Measurements from ENCODE around the gene TRAPPC2L.

Gene TRAPPC2L

GRCh38 chr16:88902744-88903143 is 45.8 kb downstream of the TRAPPC2L start:
- DNase-seq (ENCODE audit: extremely low spot score, insufficient read length, low read depth) (no peak), FAIRE-seq (no peak)

- no peak for DNase-seq (ENCODE audit: extremely low spot score, insufficient read length, low read depth)
These were observed 46.3 kb downstream of the TRAPPC2L start for GRCh38 chr16:88903267-88903666.

GRCh38 chr16:88904676-88905365 is 47.9 kb downstream of the TRAPPC2L start:
- DNase-seq (ENCODE audit: extremely low spot score, insufficient read length, low read depth) (no peak), FAIRE-seq (no peak)

More at GRCh38 chr16:88903267-88903666, 46.3 kb downstream of the TRAPPC2L start:
- no peak for FAIRE-seq

- DNase-seq (ENCODE audit: extremely low spot score, insufficient read length, low read depth) (peak; percentile 58), FAIRE-seq (no peak)
These were observed 48.6 kb downstream of the TRAPPC2L start for GRCh38 chr16:88905563-88905962.

GRCh38 chr16:88906020-88906419 is 49.1 kb downstream of the TRAPPC2L start:
- no peak for DNase-seq (ENCODE audit: extremely low spot score, insufficient read length, low read depth)
- no peak for FAIRE-seq

- no peak for FAIRE-seq
- DNase-seq (ENCODE audit: extremely low spot score, insufficient read length, low read depth): no peak
These were observed 49.7 kb downstream of the TRAPPC2L start for GRCh38 chr16:88906535-88907105.

- FAIRE-seq (no peak), DNase-seq (ENCODE audit: extremely low spot score, insufficient read length, low read depth) (no peak)
These were observed 50.8 kb downstream of the TRAPPC2L start for GRCh38 chr16:88907768-88908167.

- FAIRE-seq: no peak
- DNase-seq (ENCODE audit: extremely low spot score, insufficient read length, low read depth): no peak
These were observed 51.4 kb downstream of the TRAPPC2L start for GRCh38 chr16:88908307-88908706.

- FAIRE-seq: no peak
- DNase-seq (ENCODE audit: extremely low spot score, insufficient read length, low read depth): no peak
These were observed 52.7 kb downstream of the TRAPPC2L start for GRCh38 chr16:88909431-88910210.

GRCh38 chr16:88910284-88911135 is 53.6 kb downstream of the TRAPPC2L start:
- no peak for DNase-seq (ENCODE audit: extremely low spot score, insufficient read length, low read depth)
- no peak for FAIRE-seq

GRCh38 chr16:88911136-88911945 is 54.4 kb downstream of the TRAPPC2L start:
- FAIRE-seq (no peak), DNase-seq (ENCODE audit: extremely low spot score, insufficient read length, low read depth) (no peak)

GRCh38 chr16:88911946-88912310 is 55.0 kb downstream of the TRAPPC2L start:
- FAIRE-seq (no peak), DNase-seq (ENCODE audit: extremely low spot score, insufficient read length, low read depth) (no peak)

Data from GM18507 (cell line).